GM18909 (cell line): ENCODE data around the gene SRGAP2.
"Not testable (repeated sequence)": the region's sequence is repeated elsewhere in the genome, so short reads cannot be mapped to it uniquely, and the experiment has no call there.

ENCODE experiments used
- ATAC-seq: cut with Tn5 transposase; IDR thresholded peaks from one replicate; pipeline ENCODE4 v1.9.1; 2021; ENCODE audit warnings: mild to moderate bottlenecking; ENCODE audit not compliant: unreplicated experiment, poor library complexity

The SRGAP2 gene

GRCh38 chr1:206203364-206204158 lies at the start of gene SRGAP2:
Gene SRGAP2, plus strand, starts transcription at chr1:206203541. Its CDS starts 2,430 bp downstream, at chr1:206205971.
- peak; percentile 5 for ATAC-seq

GRCh38 chr1:206167350-206168029 lies 35.9 kb upstream of the SRGAP2 start:
- ATAC-seq: peak; percentile 53

GRCh38 chr1:206169794-206170193 lies 33.5 kb upstream of the SRGAP2 start:
- not testable (repeated sequence) for ATAC-seq

GRCh38 chr1:206173110-206173719 lies 30.1 kb upstream of the SRGAP2 start:
- not testable (repeated sequence) for ATAC-seq

- not testable (repeated sequence) for ATAC-seq
Measured at GRCh38 chr1:206174182-206174868, 29.0 kb upstream of the SRGAP2 start.

GRCh38 chr1:206175459-206176113 lies 27.8 kb upstream of the SRGAP2 start:
- not testable (repeated sequence) for ATAC-seq

- not testable (repeated sequence) for ATAC-seq
Measured at GRCh38 chr1:206176114-206176502, 27.2 kb upstream of the SRGAP2 start.

GRCh38 chr1:206178061-206178989 lies 25.0 kb upstream of the SRGAP2 start:
- ATAC-seq: not testable (repeated sequence)

GRCh38 chr1:206179666-206180065 lies 23.7 kb upstream of the SRGAP2 start:
- ATAC-seq: not testable (repeated sequence)

- not testable (repeated sequence) for ATAC-seq
Measured at GRCh38 chr1:206182368-206183317, 20.7 kb upstream of the SRGAP2 start.

- ATAC-seq: not testable (repeated sequence)
Measured at GRCh38 chr1:206183788-206184187, 19.6 kb upstream of the SRGAP2 start.

GRCh38 chr1:206185778-206186177 lies 17.6 kb upstream of the SRGAP2 start:
- not testable (repeated sequence) for ATAC-seq

- ATAC-seq: not testable (repeated sequence)
Measured at GRCh38 chr1:206186826-206187225, 16.5 kb upstream of the SRGAP2 start.

- not testable (repeated sequence) for ATAC-seq
Measured at GRCh38 chr1:206195182-206195581, 8.2 kb upstream of the SRGAP2 start.

GRCh38 chr1:206196748-206197424 lies 6.5 kb upstream of the SRGAP2 start:
- ATAC-seq: not testable (repeated sequence)

GRCh38 chr1:206202789-206203363 lies 465 bp upstream of the SRGAP2 start, which contains the start of gene FAM72A:
Gene FAM72A, minus strand, starts transcription at chr1:206202839. Its CDS starts 814 bp downstream, at chr1:206202025.
- peak; percentile 82 for ATAC-seq

GRCh38 chr1:206204159-206204511 lies 794 bp downstream of the SRGAP2 start:
- ATAC-seq: not testable (repeated sequence)
